Adrenal gland (tissue), 12 donors: ENCODE measurements around the gene ARAP2. TPM values are rescaled to one million over a fixed set of nuclear protein-coding genes. Genes with fewer than 3 reads are reported as not detected.
A peak's percentile ranks its signal among the peaks of the same experiment; 100 is the strongest.

Experiments
- DNase-seq, 7 donors: peaks; one replicate each; pipeline ENCODE4 v3.0.0-alpha.2; 2019 to 2020
- H3K27ac ChIP-seq, 5 donors: fragments of 200-600 bp; sonication (generic) in 4 of 5; 1 replicate in 3 of 5; 2 replicates in 2 of 5; pipeline versions ENCODE4 v1.5.1 to v1.8.0; 2016 to 2020; ENCODE audit warnings: mild to moderate bottlenecking in 1 of 5
- H3K27me3 ChIP-seq: fragments of 200-600 bp; 2 replicates; pipeline ENCODE4 v1.8.0; 2021
- H3K36me3 ChIP-seq, 2 donors: fragments of 200-600 bp; replicated peaks in 1 of 2; 1 replicate in 1 of 2; 2 replicates in 1 of 2; pipeline versions ENCODE4 v1.5.1 to v1.8.0; 2018 to 2022
- H3K4me1 ChIP-seq, 2 donors: fragments of 200-600 bp; replicated peaks in 1 of 2; 1 replicate in 1 of 2; 2 replicates in 1 of 2; pipeline versions ENCODE4 v1.5.1 to v1.8.0; 2018 to 2021
- H3K4me3 ChIP-seq, 4 donors: fragments of 200-600 bp; sonication (generic) in 3 of 4; one replicate each; pipeline ENCODE4 v1.5.1; 2016 to 2018
- H3K9me3 ChIP-seq, 3 donors: fragments of 200-600 bp; sonication (generic) in 1 of 3; replicated peaks in 1 of 3; 1 replicate in 2 of 3; 2 replicates in 1 of 3; pipeline versions ENCODE4 v1.5.1 to v1.8.0; 2016 to 2021
- CTCF ChIP-seq, 6 experiments: fragments of 450-650 bp in 4 of 6; fragments of 200-600 bp in 2 of 6; sonication (generic) in 1 of 6; IDR thresholded peaks; 1 replicate in 5 of 6; 2 replicates in 1 of 6; pipeline versions ENCODE4 v1.5.1 to v1.8.0; 2016 to 2021; ENCODE audit warnings: antibody characterized with exemption in 6 of 6, mild to moderate bottlenecking in 2 of 6, moderate library complexity in 1 of 6
- POLR2A ChIP-seq, 2 donors: fragments of 450-650 bp; IDR thresholded peaks; one replicate each; pipeline ENCODE4 v1.6.1; 2017; ENCODE audit warnings: antibody characterized with exemption in 2 of 2, mild to moderate bottlenecking in 2 of 2, moderate library complexity in 1 of 2
- WGBS, 4 donors: extraction: QIAGEN DNeasy Blood & Tissue Kit in 2 of 4; methylation state at CpG; one replicate each; pipeline versions ENCODE4 v1.1.5 to v1.1.7; 2013 to 2017; 5-methylcytosine and 5-hydroxymethylcytosine counted together
- intact Hi-C, 2 donors: fragments of 100-400 bp; cut with DNase I; formaldehyde crosslinking; loops; one replicate each; pipeline versions ENCODE4 v1.14.1 to v1.15.0; 2022 to 2023
- polyA plus RNA-seq, 3 donors: library from polyadenylated mRNA; stranded (reverse); fragments of 200-250 nt in 2 of 3; fragments of 350-450 nt in 1 of 3; fragmentation: Illumina TruSeq in 1 of 3; extraction: RNeasy Lipid Tissue Mini Kit (QIAGEN cat#74804) in 1 of 3; gene quantifications; one replicate each; pipeline ENCODE4 v1.2.3, GENCODE V29; 2013 to 2014
- total RNA-seq, 9 donors: library from RNA; depleted of rRNA in 4 of 9; stranded (reverse); fragments of >200 nt in 4 of 9; fragments of 120-200 nt in 1 of 9; fragmentation: NEBNext Ultra II Directional in 1 of 9; extraction: Animal tissue kit (Norgen Biotek cat#: 25700) in 1 of 9; gene quantifications; one replicate each; pipeline versions ENCODE4 v1.1.0 to v1.2.4, GENCODE V29; 2013 to 2023
- donor health status: healthy with polysubstance abuse.
- donor health status: Bipolar disorder and iron deficiency.
- donor health status: DM: yes; HTN: yes; CAD: no.
- donor health status: DM: no; HTN: no; CAD: no.
- donor health status: DM: no; HTN: no; CAD: no.
- donor health status: DM: yes; HTN: yes; CAD: no.

The ARAP2 gene
- total and polyA plus RNA-seq, 12 donors: 0.81 to 23.7 (median 4.4) TPM

- H3K27ac ChIP-seq: no peak overlapping the region
- intact Hi-C loops: no loop called here
- DNase-seq: no peak
- peaks cover 3% of the 10 kb centered on the region for H3K27me3 ChIP-seq
- TF ChIP-seq POLR2A (IDR thresholded peaks at IDR 0.05) (no peak), CTCF (IDR thresholded peaks at IDR 0.05) (no peak)
- no peaks in the 10 kb centered on the region for H3K9me3 ChIP-seq
- WGBS, 4 donors: 65 to 78% (median 68%) methylated on average over 1 of the region's 1 CpG
- no peaks in the 10 kb centered on the region for H3K36me3 ChIP-seq
- no peak overlapping the region for H3K4me3 ChIP-seq
- no peaks in the 10 kb centered on the region for H3K4me1 ChIP-seq
Measured at GRCh38 chr4:36249610-36250009, 5.3 kb upstream of the ARAP2 start.

GRCh38 chr4:36243355-36244256 is 708 bp downstream of the ARAP2 start:
- H3K4me1 ChIP-seq: no peaks in the 10 kb centered on the region
- H3K27me3 ChIP-seq: peaks cover 3% of the 10 kb centered on the region
- peak; percentile 16 to 71 (median 24) for DNase-seq
- no peaks in the 10 kb centered on the region for H3K36me3 ChIP-seq
- H3K4me3 ChIP-seq: peak overlapping the region in 2 of 4 donors; percentile 34 to 74
- no peaks in the 10 kb centered on the region for H3K9me3 ChIP-seq
- intact Hi-C loops: no loop called here
- 3 to 10% (median 4%) methylated on average over 12 to 38 of the region's 38 CpGs for WGBS, 4 donors
- peak overlapping the region in 4 of 5 donors; percentile 7 to 78 (median 58) for H3K27ac ChIP-seq
- TF ChIP-seq POLR2A (IDR thresholded peaks at IDR 0.05) (no peak), CTCF (IDR thresholded peaks at IDR 0.05) (no peak)

GRCh38 chr4:36242629-36243354 is 1.5 kb downstream of the ARAP2 start:
- DNase-seq: no peak

More at GRCh38 chr4:36242629-36243354, 1.5 kb downstream of the ARAP2 start:
- Histone ChIP-seq H3K36me3 (no peaks in the 10 kb centered on the region), H3K27me3 (peaks cover 3% of the 10 kb centered on the region), H3K4me1 (no peaks in the 10 kb centered on the region), H3K27ac (no peak overlapping the region), H3K4me3 (peak overlapping the region in 1 of 4 donors; percentile 74), H3K9me3 (no peaks in the 10 kb centered on the region)
- intact Hi-C loops: no loop called here
- TF ChIP-seq CTCF (IDR thresholded peaks at IDR 0.05) (no peak), POLR2A (IDR thresholded peaks at IDR 0.05) (no peak)
- whole genome bisulfite sequencing, 4 donors: 39 to 47% (median 41%) methylated on average over 7 of the region's 7 CpGs
